Activated CD8-positive, alpha-beta T cell treated with anti-CD3 and anti-CD28 coated beads for 36 hours (primary cell): ENCODE results near the gene YTHDC1. TPM values are rescaled to one million over a fixed set of nuclear protein-coding genes. Genes with fewer than 3 reads are reported as not detected.

Experiments used
- ATAC-seq: fragments of 200-7000 bp; cut with Tn5 transposase; one replicate; pipeline ENCODE4 v1.10.0; 2021; ENCODE audit warnings: mild to moderate bottlenecking, moderate library complexity
- CTCF ChIA-PET: fragments of 350-600 bp; sonication (Branson Sonifier 250); formaldehyde crosslinking; loops from one replicate; lab custom pipeline; 2021; ENCODE audit warnings: antibody characterized with exemption; lab: Charles Lee
- POLR2A ChIA-PET: fragments of 350-600 bp; sonication (Branson Sonifier 250); formaldehyde crosslinking; loops from one replicate; lab custom pipeline; 2021; ENCODE audit warnings: antibody characterized with exemption; lab: Charles Lee
- DNase-seq: peaks from one replicate; pipeline ENCODE4 v3.0.0-alpha.2; 2020
- H3K27ac Mint-ChIP-seq: one replicate; pipeline ENCODE4 v1.8.0; 2021; ENCODE audit warnings: mild to moderate bottlenecking, mixed read lengths
- H3K27me3 Mint-ChIP-seq: one replicate; pipeline ENCODE4 v1.8.0; 2021; ENCODE audit warnings: mixed read lengths
- H3K36me3 Mint-ChIP-seq: one replicate; pipeline ENCODE4 v1.8.0; 2021; ENCODE audit warnings: low read depth, mixed read lengths
- H3K4me1 Mint-ChIP-seq: one replicate; pipeline ENCODE4 v1.8.0; 2021; ENCODE audit warnings: low read depth, mixed read lengths
- H3K4me3 Mint-ChIP-seq: one replicate; pipeline ENCODE4 v1.8.0; 2021; ENCODE audit warnings: mild to moderate bottlenecking, moderate library complexity, mixed read lengths
- H3K9me3 Mint-ChIP-seq: one replicate; pipeline ENCODE4 v1.8.0; 2021; ENCODE audit warnings: mixed read lengths
- intact Hi-C: fragments of 100-400 bp; cut with micrococcal nuclease; formaldehyde crosslinking; loops from one replicate; pipeline ENCODE4 v1.10.0; 2022
- total RNA-seq, 2 experiments: library from RNA; stranded (reverse); gene quantifications; one replicate each; pipeline ENCODE4 v1.2.3, GENCODE V29; 2021
- TF ChIP-seq, protein P1 (sequence below): fragments of 200-600 bp; IDR thresholded peaks from one replicate; pipeline ENCODE4 v1.8.0; 2022; ENCODE audit warnings: antibody characterized with exemption, mild to moderate bottlenecking

YTHDC1 gene
- total RNA-seq, 2 experiments from 2014 or later = 74.7 to 75.4 TPM

DNA sequence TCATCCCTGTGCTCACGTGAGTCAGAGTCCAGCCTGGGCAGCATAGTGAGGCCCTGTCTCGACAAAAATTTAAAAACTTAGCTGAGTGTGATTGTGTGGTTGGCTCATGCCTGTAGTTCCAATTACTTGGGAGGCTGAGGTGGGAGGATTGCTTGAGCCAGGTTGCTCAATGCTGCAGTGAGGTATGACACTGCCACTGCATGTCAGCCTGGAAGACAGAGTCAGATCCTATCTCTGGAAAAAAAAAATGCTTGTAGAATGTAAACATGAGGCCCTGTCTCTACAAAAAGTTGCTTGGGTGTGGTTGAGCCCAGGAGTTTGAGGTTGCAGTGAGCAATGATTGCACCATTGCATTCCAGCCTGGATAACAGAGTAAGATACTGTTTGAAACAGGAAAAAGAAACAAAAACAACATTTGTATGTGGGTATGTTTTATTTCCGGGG, 11.3 kb upstream of the YTHDC1 start:
- no peaks in the 10 kb centered on the region for H3K9me3 Mint-ChIP-seq
- POLR2A ChIA-PET = no interaction called here
- H3K4me3 Mint-ChIP-seq = no peak overlapping the region
- TF ChIP-seq, protein P1, sequence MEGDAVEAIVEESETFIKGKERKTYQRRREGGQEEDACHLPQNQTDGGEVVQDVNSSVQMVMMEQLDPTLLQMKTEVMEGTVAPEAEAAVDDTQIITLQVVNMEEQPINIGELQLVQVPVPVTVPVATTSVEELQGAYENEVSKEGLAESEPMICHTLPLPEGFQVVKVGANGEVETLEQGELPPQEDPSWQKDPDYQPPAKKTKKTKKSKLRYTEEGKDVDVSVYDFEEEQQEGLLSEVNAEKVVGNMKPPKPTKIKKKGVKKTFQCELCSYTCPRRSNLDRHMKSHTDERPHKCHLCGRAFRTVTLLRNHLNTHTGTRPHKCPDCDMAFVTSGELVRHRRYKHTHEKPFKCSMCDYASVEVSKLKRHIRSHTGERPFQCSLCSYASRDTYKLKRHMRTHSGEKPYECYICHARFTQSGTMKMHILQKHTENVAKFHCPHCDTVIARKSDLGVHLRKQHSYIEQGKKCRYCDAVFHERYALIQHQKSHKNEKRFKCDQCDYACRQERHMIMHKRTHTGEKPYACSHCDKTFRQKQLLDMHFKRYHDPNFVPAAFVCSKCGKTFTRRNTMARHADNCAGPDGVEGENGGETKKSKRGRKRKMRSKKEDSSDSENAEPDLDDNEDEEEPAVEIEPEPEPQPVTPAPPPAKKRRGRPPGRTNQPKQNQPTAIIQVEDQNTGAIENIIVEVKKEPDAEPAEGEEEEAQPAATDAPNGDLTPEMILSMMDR = no peak
- H3K36me3 Mint-ChIP-seq = no peaks in the 10 kb centered on the region
- peaks cover 3% of the 10 kb centered on the region for H3K27me3 Mint-ChIP-seq
- ATAC-seq = no peak
- CTCF ChIA-PET = interaction anchor here (1.1 to 1.2 kb wide), 2 partner anchors 14 to 90 kb away, joined by 3 to 6 read pairs; no protein-coding TSS in a partner anchor
- no peak for DNase-seq
- peaks cover 9% of the 10 kb centered on the region for H3K4me1 Mint-ChIP-seq
- intact Hi-C loops = no loop called here
- H3K27ac Mint-ChIP-seq = no peak overlapping the region

DNA sequence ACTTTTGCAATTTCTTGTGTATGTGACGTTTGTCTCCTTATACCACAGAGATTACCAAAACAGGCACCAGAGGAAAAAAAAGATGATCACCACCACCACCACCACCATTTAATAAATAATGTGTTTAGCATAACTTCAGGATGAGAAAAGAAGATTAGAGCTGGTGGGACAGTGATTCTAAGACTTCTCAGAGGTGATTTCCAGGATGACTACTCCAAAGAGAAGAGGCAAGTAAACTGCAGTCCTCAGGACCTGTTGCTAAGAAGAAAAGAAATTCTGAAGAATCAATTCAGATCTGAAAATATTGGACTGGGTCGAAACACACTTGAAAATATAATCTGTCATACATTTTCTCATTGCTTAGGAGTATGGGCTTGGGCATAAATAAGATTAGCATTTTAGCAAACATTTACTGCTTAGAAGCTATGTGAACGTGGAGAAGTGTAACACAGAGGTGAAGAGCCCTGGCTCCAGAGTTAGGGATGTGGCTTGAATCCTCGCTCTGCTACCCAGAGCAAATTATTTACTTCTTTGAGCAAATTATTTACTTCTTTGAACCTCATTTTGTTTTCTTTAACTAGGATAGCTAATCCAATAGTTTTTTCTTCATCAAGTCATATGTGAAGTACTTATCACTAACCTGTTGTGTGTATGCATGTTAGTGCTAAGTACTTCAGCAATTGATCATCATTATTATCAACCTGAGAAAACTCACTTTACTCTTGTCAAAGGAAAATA, 10.5 kb upstream of the YTHDC1 start:
- CTCF ChIA-PET = interaction anchor here (1.1 to 1.2 kb wide), 2 partner anchors 15 to 89 kb away, joined by 3 to 6 read pairs; no protein-coding TSS in a partner anchor
- ATAC-seq = no peak

DNA sequence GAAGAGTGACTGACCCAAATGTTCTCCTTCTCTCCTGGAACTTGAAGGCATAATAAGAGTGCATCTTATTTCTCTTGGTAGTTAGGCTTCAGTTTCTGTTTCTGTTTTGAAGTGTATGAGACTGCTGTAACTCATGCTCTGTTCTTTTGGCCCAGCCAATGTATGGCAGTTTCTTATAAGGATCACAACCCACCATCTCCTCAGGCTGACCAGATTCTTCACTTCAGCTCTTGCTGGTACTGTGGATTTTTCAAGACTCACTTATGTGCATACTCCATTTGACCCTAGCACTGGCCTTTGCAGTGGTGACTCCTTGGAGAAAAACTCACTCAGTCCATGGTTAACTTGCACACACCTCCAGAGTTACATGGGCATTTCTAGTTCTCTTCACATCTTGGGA, 9.6 kb upstream of the YTHDC1 start:
- TF ChIP-seq, protein P1 = no peak
- POLR2A ChIA-PET = no interaction called here

More for the DNA sequence above, 10.5 kb upstream of the YTHDC1 start:
- Mint-ChIP-seq H3K9me3 (no peaks in the 10 kb centered on the region), H3K27ac (no peak overlapping the region), H3K4me3 (no peak overlapping the region), H3K36me3 (no peaks in the 10 kb centered on the region), H3K4me1 (peaks cover 9% of the 10 kb centered on the region), H3K27me3 (peaks cover 3% of the 10 kb centered on the region)
- TF ChIP-seq, protein P1 = no peak
- no peak for DNase-seq
- intact Hi-C loops = no loop called here
- POLR2A ChIA-PET = no interaction called here

DNA sequence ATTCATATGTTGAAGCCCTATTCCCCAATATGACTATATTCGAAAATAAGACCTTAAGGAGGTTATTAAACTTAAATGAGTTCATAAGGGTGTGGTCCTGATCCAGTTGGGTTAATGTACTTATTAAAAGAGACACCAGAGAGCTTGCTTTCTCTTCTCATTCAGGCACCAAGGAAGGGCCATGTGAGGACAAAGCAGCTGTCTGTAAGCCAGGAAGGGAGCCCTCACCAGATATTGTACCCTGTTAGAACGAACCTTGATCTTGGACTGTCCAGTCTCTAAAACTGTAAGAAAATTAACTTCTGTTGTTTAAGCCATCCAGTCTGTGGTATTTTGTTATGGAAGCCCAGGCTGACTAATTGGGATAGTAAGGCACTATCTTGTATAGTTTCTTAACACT, 9.1 kb upstream of the YTHDC1 start:
- POLR2A ChIA-PET = no interaction called here
- CTCF ChIA-PET = no interaction called here
- ATAC-seq = no peak
- intact Hi-C loops = no loop called here
- Mint-ChIP-seq H3K36me3 (no peaks in the 10 kb centered on the region), H3K4me1 (peaks cover 9% of the 10 kb centered on the region), H3K27ac (peak overlapping the region; percentile 36), H3K4me3 (no peak overlapping the region), H3K9me3 (no peaks in the 10 kb centered on the region), H3K27me3 (peaks cover 2% of the 10 kb centered on the region)
- TF ChIP-seq, protein P1 = no peak
- DNase-seq = no peak

More for the DNA sequence above, 9.6 kb upstream of the YTHDC1 start:
- ATAC-seq = peak; percentile 89
- Mint-ChIP-seq H3K27me3 (peaks cover 4% of the 10 kb centered on the region), H3K4me3 (no peak overlapping the region), H3K4me1 (peaks cover 9% of the 10 kb centered on the region), H3K27ac (peak overlapping the region; percentile 36), H3K36me3 (no peaks in the 10 kb centered on the region), H3K9me3 (no peaks in the 10 kb centered on the region)
- DNase-seq = no peak
- intact Hi-C loops = no loop called here
- CTCF ChIA-PET = no interaction called here

DNA sequence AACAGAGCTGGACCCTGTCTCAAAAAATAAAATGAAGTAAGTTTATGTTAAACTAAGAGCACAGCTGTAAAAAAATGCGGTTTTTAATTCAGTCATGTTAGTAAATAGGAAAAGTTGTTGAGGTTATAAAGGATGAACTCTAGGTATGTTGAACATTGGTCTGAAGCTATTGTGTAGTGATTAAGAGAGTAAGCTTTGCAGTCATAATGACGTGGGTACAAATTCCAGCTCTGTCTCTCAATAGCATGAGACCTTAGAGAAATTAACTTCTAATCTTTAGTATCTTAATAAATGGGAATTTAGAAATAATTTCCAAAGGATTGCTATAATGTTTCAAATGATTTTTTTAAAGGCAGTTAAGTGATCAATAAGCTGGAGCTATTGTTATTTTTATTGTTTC, 2.9 kb upstream of the YTHDC1 start:
- Mint-ChIP-seq H3K36me3 (peaks cover 11% of the 10 kb centered on the region), H3K9me3 (no peaks in the 10 kb centered on the region), H3K27me3 (peaks cover 2% of the 10 kb centered on the region), H3K4me3 (no peak overlapping the region), H3K27ac (no peak overlapping the region), H3K4me1 (peaks cover 5% of the 10 kb centered on the region)
- intact Hi-C loops = no loop called here
- ChIA-PET POLR2A (no interaction called here), CTCF (interaction anchor here (1.7 to 2.1 kb wide), 3 partner anchors 10 to 81 kb away, joined by 5 to 14 read pairs (median 5); no protein-coding TSS in a partner anchor)
- TF ChIP-seq, protein P1 = no peak
- DNase-seq (no peak), ATAC-seq (no peak)
